ENCODE results near the gene DSN1. TPM values are rescaled to one million over a fixed set of nuclear protein-coding genes. Genes with fewer than 3 reads are reported as not detected.

Gene DSN1
- total and polyA plus RNA-seq, 2 of the 8 experiments (the other 6 are each of a cell fraction or from before 2014, with no cell fraction given): 12.0 to 26.2 TPM

GRCh38 chr20:36820073-36820472 lies 46.5 kb upstream of the DSN1 start:
- Histone ChIP-seq H3K23me2 (ENCODE audit: low read depth, low read length) (no peaks in the 10 kb centered on the region), H3K4me3 (ENCODE audit: extremely low read depth in 1 of 4, insufficient read depth in 2 of 4, low read depth in 3 of 4, low read length in 4 of 4) (no peak overlapping the region), H3K9me3 (ENCODE audit: insufficient read depth in 2 of 2, low read depth in 1 of 2, low read length in 1 of 2) (no peaks in the 10 kb centered on the region), H2BK120ac (replicated peaks; ENCODE audit: low read depth, low read length) (no peak overlapping the region), H3K79me1 (ENCODE audit: low read depth, low read length) (no peaks in the 10 kb centered on the region; the same call in 1 of the 2 replicates), H2AFZ (ENCODE audit: low read length) (no peak overlapping the region), H4K20me1 (replicated peaks in 1 of 2; ENCODE audit: control insufficient read depth in 1 of 2, insufficient read depth in 2 of 2, low read length in 2 of 2) (peaks cover 0 to 2% of the 10 kb centered on the region in 2 experiments), H2BK12ac (ENCODE audit: low read depth, low read length) (peak overlapping the region; percentile 68; the same call in 1 of the 2 replicates), H3K23ac (ENCODE audit: insufficient read length) (no peak overlapping the region), H3K79me2 (ENCODE audit: control insufficient read depth in 1 of 2, insufficient read depth in 2 of 2, low read length in 2 of 2) (no peaks in the 10 kb centered on the region), H2BK20ac (ENCODE audit: low read length) (no peak overlapping the region), H3K27me3 (replicated peaks in 1 of 4; ENCODE audit: control insufficient read depth in 3 of 4, extremely low read depth in 1 of 4, insufficient read depth in 3 of 4, low read length in 3 of 4) (no peaks in the 10 kb centered on the region), H4K8ac (ENCODE audit: extremely low read depth, insufficient read depth, low read length) (no peak overlapping the region), H3K9ac (replicated peaks in 1 of 4; ENCODE audit: extremely low read depth in 1 of 4, low read depth in 3 of 4, low read length in 3 of 4) (no peak overlapping the region; a peak in 1 of 7 replicates), H3K4ac (replicated peaks; ENCODE audit: insufficient read length, low read depth, low read length) (no peak overlapping the region), H2BK5ac (ENCODE audit: low read depth, low read length) (no peak overlapping the region), H4K5ac (ENCODE audit: insufficient read length, low read depth, low read length) (no peak overlapping the region), H3K36me3 (ENCODE audit: control insufficient read depth in 2 of 4, insufficient read depth in 4 of 4, low read length in 3 of 4) (peaks cover 0 to 16% (median 11%) of the 10 kb centered on the region in 4 experiments; a peak in 5 of 8 replicates), H3K4me1 (replicated peaks in 1 of 4; ENCODE audit: control insufficient read depth in 3 of 4, insufficient read depth in 4 of 4, low read length in 3 of 4) (peaks cover 3 to 10% (median 6%) of the 10 kb centered on the region in 4 experiments; a peak in 5 of 7 replicates), H2BK15ac (ENCODE audit: low read length) (no peak overlapping the region), H3K4me2 (ENCODE audit: insufficient read depth in 1 of 2, low read depth in 2 of 2, low read length in 2 of 2) (peak overlapping the region; percentile 17 to 35; a peak in 2 of 4 replicates), H2AK5ac (ENCODE audit: low read depth, low read length) (peak overlapping the region; percentile 40; the same call in 1 of the 2 replicates), H3K56ac (replicated peaks; ENCODE audit: insufficient read length, low read depth, low read length) (no peak overlapping the region), H4K91ac (replicated peaks; ENCODE audit: insufficient read length, low read length) (no peak overlapping the region), H3K14ac (ENCODE audit: insufficient read length) (no peak overlapping the region), H3K27ac (ENCODE audit: low read depth, low read length) (no peak overlapping the region), H3K18ac (ENCODE audit: extremely low read depth, low read length) (no peak overlapping the region)
- POLR2A ChIA-PET (ENCODE audit: partially characterized antibody): interaction anchor here (0.5 kb wide), 1 partner anchor 104 kb away, joined by 3 read pairs; no protein-coding TSS in a partner anchor
- no peak for FAIRE-seq
- WGBS, 2 experiments (ENCODE audit: extremely low coverage in 1 of 2, insufficient coverage in 1 of 2, insufficient read length in 1 of 2, insufficient replicate concordance in 2 of 2, low coverage in 1 of 2, low lambda C conversion rate in 2 of 2, missing lambda C conversion rate in 1 of 2): 73% methylated on average over 1 of the region's 1 CpG; no CpG with 5 or more reads in 1 of the 2 experiments
- CTCF ChIA-PET (ENCODE audit: partially characterized antibody): interaction anchor here (0.7 to 2.6 kb wide), 11 partner anchors 9 to 197 kb away, joined by 3 to 11 read pairs (median 3); no protein-coding TSS in a partner anchor
- DNase-seq (ENCODE audit: low read depth in 1 of 2, low spot score in 2 of 2): no peak
- TF ChIP-seq SP4 (IDR thresholded peaks at IDR 0.05; ENCODE audit: low read length) (no peak), ZNF274 (IDR thresholded peaks at IDR 0.05; ENCODE audit: borderline replicate concordance, extremely low read depth, low read length) (no peak), POLR2AphosphoS5 (IDR thresholded peaks at IDR 0.05; ENCODE audit: low read depth, low read length) (no peak), NRF1 (IDR thresholded peaks at IDR 0.05; ENCODE audit: low read depth, low read length) (no peak), SIX5 (IDR thresholded peaks at IDR 0.05; ENCODE audit: low read depth, low read length) (no peak), USF2 (IDR thresholded peaks at IDR 0.05; ENCODE audit: low read length) (no peak), FOSL1 (IDR thresholded peaks at IDR 0.05; ENCODE audit: insufficient read depth, low read depth, low read length) (no peak), RBBP5 (IDR thresholded peaks at IDR 0.05; ENCODE audit: borderline replicate concordance, low read depth, low read length) (no peak), KDM1A (IDR thresholded peaks at IDR 0.05; ENCODE audit: borderline replicate concordance, low read length) (no peak), TAF7 (optimal IDR thresholded peaks at IDR 0.05; ENCODE audit: borderline replicate concordance, low read depth, low read length) (no peak), POU5F1 (IDR thresholded peaks at IDR 0.05; ENCODE audit: low read depth, low read length) (no peak), E2F6 (IDR thresholded peaks at IDR 0.05) (no peak)

All from H1 (cell line).